LNCaP clone FGC (cell line): ENCODE measurements around the gene RLIM.

Experiments used
- DNase-seq: peaks from one replicate; pipeline ENCODE4 v3.0.0-alpha.2; 2011; ENCODE audit warnings: low read depth
- H3K4me3 ChIP-seq: 2 replicates; pipeline ENCODE4 v1.5.1; 2011; ENCODE audit warnings: mild to moderate bottlenecking, low read depth, low read length, control low read depth
- CTCF ChIP-seq: IDR thresholded peaks from 2 replicates; pipeline ENCODE4 v1.5.1; 2012; ENCODE audit warnings: mild to moderate bottlenecking; ENCODE audit not compliant: control insufficient read depth, insufficient read depth; ENCODE audit errors: extremely low read depth

Gene RLIM

GRCh38 chrX:74536832-74537371 lies 77.5 kb downstream of the RLIM start:
- no peak for TF ChIP-seq CTCF
- no peak for DNase-seq
- no peak overlapping the region for H3K4me3 ChIP-seq

DNA sequence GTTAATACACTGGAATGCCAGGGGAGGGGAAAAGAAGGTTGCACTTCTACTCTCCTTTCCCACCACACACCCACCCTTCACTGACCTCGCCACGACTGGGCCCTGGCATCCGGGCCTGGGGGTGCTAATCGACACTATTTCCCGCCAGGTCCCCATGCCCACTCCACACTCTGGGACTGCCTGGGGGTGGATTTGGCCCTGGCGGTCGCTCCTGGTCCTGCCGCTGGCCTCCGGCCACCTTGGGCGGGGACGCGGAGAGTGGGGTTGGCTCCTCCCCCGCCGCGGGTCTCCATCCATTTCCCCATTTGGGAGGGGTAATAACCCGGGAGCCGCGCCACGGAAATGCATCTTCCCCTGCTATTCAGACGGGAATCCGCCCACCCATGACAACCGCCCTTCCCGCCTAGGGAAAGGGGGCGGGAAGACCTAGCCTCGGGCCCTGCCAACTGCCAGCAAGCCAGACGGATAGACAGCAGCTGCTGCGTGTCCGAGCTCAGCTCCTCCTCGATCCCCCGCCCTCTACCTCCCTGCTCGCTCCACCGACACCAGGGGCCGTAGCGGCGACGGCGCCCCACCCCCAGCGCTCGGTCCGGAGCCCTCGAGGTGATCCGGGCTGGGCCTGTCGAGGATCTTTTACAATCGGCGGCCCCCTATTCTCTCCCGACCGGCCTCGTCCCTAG lies 78.1 kb downstream of the RLIM start:
- no peak for TF ChIP-seq CTCF
- H3K4me3 ChIP-seq: no peak overlapping the region
- no peak for DNase-seq

DNA sequence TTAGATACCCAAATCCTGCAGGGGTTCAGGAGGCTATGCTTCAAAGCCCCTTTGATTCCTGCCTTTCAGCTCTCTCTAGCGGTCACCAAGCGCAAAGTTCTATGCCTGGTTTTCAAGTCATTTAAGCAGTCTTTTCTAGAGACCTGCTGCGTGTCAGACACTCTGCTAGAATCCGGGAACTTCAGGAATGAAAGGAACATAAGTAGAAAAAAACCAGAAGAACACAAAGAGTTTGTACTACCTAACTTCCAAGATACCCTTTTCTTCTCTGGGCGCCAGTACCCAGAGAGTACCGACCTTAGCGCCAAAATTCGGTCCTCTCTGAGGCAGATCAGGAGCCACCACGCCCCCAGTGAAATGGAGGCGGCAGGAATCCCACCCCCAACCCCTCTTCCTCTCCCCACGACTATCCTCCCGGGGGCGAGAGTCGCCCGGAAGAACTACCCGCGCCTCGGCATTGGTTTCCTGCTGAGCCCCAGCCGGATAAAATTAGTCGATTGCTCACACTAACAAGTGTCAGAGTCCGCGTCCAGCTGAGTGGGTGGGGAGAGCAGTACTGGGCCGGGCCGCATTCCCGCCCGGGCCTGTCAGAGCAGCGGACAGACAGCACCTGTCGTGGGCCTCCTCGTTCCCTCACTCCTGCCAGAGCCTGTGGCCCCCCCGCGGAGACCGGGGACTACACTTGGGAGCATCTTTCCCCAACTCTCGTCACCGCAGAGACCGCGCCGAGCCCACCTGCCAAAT lies 78.8 kb downstream of the RLIM start:
- DNase-seq: no peak
- no peak for TF ChIP-seq CTCF
- H3K4me3 ChIP-seq: no peak overlapping the region
